ENCODE measurements around the gene LAMA5.

The LAMA5 gene

GRCh38 chr20:62367136-62367632 is at the start of gene LAMA5:
TSS of gene LAMA5 (minus strand) at chr20:62367312. CDS start at chr20:62367245, 67 bp downstream.
- no peak for DNase-seq (ENCODE audit: low read depth)

DNA sequence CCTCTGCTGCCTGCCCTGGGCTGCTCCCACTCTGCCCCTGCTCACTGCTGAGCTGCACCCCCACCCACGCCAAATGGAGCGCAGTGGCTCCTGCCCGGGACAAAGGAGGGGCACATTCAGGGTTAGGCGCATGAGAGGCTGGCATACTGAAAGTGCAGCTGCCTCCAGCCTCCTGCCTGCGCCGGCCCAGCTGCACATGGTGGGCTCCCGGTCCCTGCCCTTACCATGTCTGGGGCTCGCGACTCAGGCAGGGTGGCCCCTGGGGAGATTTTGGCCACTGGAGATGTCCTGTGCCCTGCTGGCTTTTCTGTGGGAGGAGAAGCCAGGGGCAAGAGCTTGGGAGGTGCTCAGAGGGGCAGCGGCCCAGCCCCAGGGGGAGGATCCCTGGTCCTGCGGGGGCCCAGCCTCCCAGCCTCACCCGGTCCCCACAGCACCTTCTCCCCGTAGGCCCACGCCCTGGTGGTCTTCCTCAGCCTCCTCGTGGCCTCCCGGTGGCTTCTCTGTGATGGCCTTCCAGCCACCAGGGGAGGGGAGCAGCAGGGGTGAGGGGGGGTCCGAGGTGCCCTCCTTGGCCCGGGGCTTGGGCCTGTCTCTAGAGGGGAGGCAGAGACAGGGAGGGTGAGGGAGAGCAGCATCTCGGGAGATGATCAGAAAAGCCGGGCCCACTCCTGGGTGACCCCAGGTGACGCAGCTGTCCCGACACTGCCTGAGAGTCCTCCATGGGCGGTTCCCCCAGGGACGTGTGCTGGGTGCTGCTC is 48.4 kb upstream of the LAMA5 start:
- no peak for DNase-seq (ENCODE audit: low read depth)

DNA sequence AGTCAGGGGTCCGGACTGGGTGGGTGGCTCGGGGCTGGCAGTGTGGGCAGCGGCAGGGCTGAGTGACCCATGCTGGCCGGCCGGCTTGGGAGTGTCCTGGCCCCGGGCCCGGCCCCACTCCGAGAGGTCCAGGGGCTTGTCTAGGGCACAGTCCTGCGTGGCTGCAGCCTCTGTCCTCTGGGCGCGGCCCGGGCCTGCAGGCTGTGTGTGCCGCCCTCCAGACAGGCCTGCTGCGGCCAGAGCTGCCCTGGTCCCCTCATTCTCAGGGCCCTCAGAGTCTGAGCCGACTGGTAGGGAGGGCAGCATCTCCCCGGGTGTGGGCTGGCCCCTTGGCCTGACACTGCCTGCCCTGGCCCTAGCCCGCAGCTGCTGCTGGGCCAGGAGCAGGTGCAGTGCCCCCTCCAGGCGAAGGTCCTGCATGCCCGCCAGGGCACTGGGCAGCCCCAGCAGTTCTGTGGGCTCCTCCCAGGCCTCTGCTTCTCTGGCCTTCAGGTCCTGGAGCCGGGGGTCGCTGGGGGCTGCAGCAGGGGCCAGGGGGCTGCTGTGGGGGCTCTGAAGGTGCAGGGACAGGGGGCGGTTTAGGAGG is 46.9 kb upstream of the LAMA5 start:
- no peak for DNase-seq (ENCODE audit: low read depth)

DNA sequence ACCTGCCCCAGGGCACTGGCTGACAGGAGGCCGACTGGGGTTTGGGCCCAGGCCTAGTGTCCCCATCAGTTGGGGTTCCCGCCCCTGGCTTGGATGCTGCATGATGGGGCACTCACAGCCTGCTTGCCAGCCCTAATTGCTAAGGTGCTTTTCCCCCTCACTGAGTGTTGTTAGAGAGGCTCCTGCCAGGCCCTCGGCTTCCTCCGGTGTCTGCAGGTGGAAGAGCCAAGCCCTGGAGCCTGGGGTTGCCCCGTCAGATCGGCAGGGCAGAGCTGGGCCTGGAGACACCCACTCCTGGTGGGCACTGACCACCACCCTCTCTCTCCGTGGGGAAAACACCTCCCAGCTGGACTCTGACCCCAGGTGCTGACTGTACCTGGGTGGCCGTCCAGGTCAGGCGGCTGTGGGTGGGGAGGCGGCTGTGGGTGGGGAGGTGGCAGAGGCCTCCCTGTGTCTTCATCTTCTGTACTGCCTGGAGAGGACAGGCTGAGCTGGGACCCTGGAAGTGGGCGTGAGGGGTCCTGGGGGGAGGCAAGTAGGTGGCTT is 46.0 kb upstream of the LAMA5 start:
- DNase-seq (ENCODE audit: low read depth), result no peak

GRCh38 chr20:62412194-62413024 is 45.3 kb upstream of the LAMA5 start:
- no peak for DNase-seq (ENCODE audit: low read depth)

- no peak for DNase-seq (ENCODE audit: low read depth)
These were observed 44.5 kb upstream of the LAMA5 start for GRCh38 chr20:62411479-62412193.

DNA sequence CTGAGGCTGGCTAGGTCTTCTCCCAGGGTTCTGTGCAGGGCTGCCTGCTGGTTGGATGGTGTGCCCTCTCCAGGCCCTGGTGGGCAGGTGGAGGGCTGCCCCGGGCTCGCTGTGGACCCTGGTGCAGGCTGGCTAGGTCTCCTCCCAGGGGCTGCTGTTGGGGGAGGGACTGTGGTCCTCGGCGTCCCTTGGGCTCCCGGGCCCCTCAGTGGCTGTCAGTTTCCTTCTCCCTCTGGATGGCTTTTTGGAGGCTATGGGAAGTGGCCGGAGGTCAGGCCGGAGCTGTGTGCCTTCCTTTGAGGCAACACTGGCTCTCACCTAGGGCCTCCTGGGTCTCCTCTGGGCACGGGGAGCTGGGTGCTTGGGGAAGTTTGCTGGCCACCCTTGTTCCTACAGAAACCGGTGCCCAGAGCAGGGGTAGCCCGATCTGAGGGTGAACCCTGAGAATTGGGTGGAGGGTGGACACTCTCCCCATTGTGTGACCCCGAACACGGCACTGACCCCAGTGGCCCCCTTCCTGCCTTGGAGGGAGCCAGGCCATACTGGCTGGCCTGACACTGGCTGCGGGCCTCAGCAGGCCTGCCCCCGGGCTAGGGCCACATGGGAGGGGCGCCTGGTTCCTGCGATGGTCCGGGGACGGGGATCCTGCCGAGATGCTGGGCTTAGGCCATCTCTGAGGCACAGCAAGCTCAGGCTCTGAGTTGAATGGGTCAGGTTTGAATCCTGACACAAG is 43.8 kb upstream of the LAMA5 start:
- no peak for DNase-seq (ENCODE audit: low read depth)

GRCh38 chr20:62409931-62410745 is 43.0 kb upstream of the LAMA5 start:
- no peak for DNase-seq (ENCODE audit: low read depth)

GRCh38 chr20:62409086-62409853 is 42.2 kb upstream of the LAMA5 start:
- no peak for DNase-seq (ENCODE audit: low read depth)

DNA sequence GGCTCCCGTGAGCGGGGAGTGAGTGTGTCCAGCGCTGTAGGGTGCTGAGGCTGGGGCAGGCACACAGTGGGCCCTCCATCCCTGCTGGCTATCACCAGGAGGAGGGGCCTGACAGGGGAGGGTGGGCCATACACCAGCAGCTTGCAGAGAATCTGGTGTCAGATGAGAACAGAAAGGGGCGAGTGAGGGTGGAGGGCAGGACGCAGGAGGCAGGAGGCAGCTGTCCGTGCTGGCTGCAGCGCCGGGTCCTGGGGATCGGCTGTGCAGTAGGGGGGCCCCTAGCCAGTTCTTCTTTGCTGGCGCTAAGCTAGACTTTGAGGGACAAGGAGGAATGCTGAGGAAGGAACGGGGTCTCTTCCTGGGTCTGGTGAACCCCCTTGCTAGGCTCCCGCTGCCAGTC is 41.5 kb upstream of the LAMA5 start:
- no peak for DNase-seq (ENCODE audit: low read depth)

DNA sequence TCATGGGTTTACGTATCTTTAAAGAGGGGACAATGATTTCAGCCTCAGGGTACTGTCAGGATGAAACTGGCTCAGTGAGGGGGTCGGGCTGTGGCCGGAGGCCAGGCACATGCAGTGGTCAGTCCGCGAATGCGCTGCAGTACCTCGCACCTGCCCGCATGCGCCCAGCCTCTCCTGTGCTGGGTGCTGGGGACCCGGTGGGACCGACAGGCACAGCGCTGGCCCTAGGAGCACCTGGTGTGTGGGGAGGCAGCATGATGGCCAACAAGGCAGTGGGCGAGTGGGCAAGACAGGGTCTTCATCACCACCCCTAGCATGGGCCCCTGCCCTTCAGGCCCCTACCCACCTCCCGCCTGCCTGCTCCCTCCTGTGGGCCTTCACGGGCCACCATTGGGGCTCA is 40.9 kb upstream of the LAMA5 start:
- no peak for DNase-seq (ENCODE audit: low read depth)

- DNase-seq (ENCODE audit: low read depth), result peak; percentile 87
These were observed 40.3 kb upstream of the LAMA5 start, which contains the start of gene CABLES2 for GRCh38 chr20:62407221-62407992. TSS of gene CABLES2 (minus strand) at chr20:62407285. CDS start at chr20:62407276, 9 bp downstream.

- DNase-seq (ENCODE audit: low read depth), result no peak
These were observed 39.6 kb upstream of the LAMA5 start for GRCh38 chr20:62406635-62407176.

DNA sequence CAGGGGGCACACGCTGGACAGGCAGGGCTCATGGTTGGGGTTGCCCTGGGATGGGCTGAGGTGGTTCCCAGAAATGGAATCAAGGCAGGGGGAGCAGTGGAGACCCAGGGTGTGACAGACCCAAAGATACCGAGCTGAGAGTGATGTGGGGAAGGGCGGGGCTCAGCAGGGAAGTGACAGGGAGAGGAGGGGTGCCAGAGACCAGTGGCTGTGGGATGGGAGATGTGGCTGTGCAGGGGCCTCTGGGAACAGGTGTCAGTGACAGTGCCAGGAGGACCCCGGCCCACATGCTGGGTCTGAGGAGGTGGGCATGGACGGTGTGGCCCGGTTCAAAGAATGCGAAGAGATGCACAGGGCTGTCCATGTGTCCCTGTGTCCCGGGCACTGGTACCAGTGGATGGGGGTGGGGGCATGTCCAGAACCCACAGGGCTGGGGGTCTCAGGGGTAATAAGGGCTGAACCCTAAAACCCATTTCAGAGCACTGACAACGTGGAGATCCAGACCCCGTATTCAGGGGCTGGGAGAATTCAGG is 38.9 kb upstream of the LAMA5 start:
- no peak for DNase-seq (ENCODE audit: low read depth)

- DNase-seq (ENCODE audit: low read depth), result peak; percentile 17
These were observed 38.2 kb upstream of the LAMA5 start for GRCh38 chr20:62405108-62405980.

- no peak for DNase-seq (ENCODE audit: low read depth)
These were observed 37.6 kb upstream of the LAMA5 start for GRCh38 chr20:62404761-62405107.

DNA sequence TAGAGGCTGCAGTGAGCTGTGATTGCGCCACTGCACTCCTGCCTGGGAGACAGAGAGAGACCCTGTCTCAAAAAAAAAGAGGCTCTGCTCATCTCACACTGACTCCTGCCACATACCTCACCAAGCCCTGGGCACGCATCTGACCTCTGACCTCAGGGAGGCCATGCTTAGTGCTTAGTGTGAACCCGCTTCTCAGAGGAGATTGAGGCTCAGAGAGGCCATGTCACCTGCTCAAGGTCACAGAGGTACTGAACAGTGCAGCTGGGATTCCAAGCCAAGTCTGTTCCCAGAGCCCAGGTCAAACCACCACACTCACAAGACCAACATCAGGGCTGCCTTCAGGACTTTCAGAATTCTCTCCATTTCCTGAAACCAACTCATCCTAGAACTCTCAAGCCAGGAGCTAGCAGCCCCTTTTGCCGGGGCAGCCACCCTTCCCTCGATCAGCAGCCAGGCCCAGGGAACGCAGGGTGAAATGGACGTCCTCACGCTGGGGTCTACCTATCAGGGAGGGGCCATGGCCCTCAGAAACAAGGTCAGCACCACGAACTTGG is 37.1 kb upstream of the LAMA5 start:
- DNase-seq (ENCODE audit: low read depth), result no peak
